Left lung (tissue), 10 donors: Measurements from ENCODE around the gene YAE1. TPM values are rescaled to one million over a fixed set of nuclear protein-coding genes. Genes with fewer than 3 reads are reported as not detected.

Experiments used
- ATAC-seq: fragments of 200-7000 bp; cut with Tn5 transposase; one replicate; pipeline ENCODE4 v1.9.1; 2020; ENCODE audit warnings: moderate library complexity
- DNase-seq, 4 donors: peaks; one replicate each; pipeline ENCODE4 v3.0.0-alpha.2; 2013 to 2020
- H3K27ac ChIP-seq, 2 donors: fragments of 200-600 bp; sonication (generic) in 1 of 2; one replicate each; pipeline versions ENCODE4 v1.5.0 to v1.8.0; 2020 to 2021
- H3K27me3 ChIP-seq, 2 donors: fragments of 200-600 bp; sonication (generic) in 1 of 2; one replicate each; pipeline versions ENCODE4 v1.5.0 to v1.8.0; 2020 to 2021
- H3K36me3 ChIP-seq, 2 donors: fragments of 200-600 bp; sonication (generic) in 1 of 2; one replicate each; pipeline versions ENCODE4 v1.5.0 to v1.8.0; 2020 to 2021
- H3K4me1 ChIP-seq, 2 donors: fragments of 200-600 bp; one replicate each; pipeline ENCODE4 v1.8.0; 2021
- H3K4me3 ChIP-seq, 2 donors: fragments of 200-600 bp; sonication (generic) in 1 of 2; one replicate each; pipeline versions ENCODE4 v1.5.0 to v1.8.0; 2020 to 2021; ENCODE audit warnings: mild to moderate bottlenecking in 1 of 2
- H3K9me3 ChIP-seq, 2 donors: fragments of 200-600 bp; sonication (generic) in 1 of 2; one replicate each; pipeline versions ENCODE4 v1.5.0 to v1.8.0; 2020 to 2021
- intact Hi-C, 2 donors: fragments of 100-400 bp; cut with DNase I; formaldehyde crosslinking; loops; one replicate each; pipeline versions ENCODE4 v1.11.2 to v1.14.2; 2022
- polyA plus RNA-seq, 6 donors: library from polyadenylated mRNA; unstranded; fragments of 120-200 nt; gene quantifications; one replicate each; pipeline ENCODE4 v1.2.1, GENCODE V29; 2013; ENCODE audit not compliant: insufficient read length in 6 of 6
- total RNA-seq, 2 donors: library from RNA; stranded (reverse); fragmentation: NEBNext Ultra II Directional; extraction: Animal tissue kit (Norgen Biotek cat#: 25700); gene quantifications; one replicate each; pipeline ENCODE4 v1.2.1, GENCODE V29; 2021
- TF ChIP-seq, protein P1 (sequence below), 2 donors: fragments of 200-600 bp; sonication (generic) in 1 of 2; IDR thresholded peaks; one replicate each; pipeline versions ENCODE4 v1.5.0 to v1.8.0; 2021; ENCODE audit warnings: antibody characterized with exemption in 2 of 2
- donor health status: DM: no; HTN: yes; CAD: no.
- donor health status: DM: no; HTN: no; CAD: no.

The YAE1 gene
- total and polyA plus RNA-seq, 8 donors, result 16.8 to 62.4 (median 50.7) TPM

DNA sequence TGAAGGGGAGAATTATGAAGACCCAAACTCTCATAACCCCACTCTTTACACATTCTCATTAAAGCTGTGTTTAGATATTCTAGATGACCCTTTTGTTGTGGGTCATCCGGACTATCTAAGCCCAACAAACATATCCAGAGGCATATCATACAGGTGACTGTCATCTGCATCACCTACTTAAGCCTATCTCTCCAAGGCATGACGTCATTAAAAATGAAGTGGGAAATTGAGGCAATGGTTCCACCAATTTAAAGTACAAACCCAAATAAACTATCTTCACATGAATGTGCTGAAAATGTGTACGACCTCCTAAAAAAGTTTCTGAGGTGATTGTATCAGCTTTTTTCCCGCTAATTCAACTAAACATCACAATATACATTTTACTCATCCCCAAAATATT is 52.7 kb downstream of the YAE1 start:
- H3K36me3 ChIP-seq, result no peaks in the 10 kb centered on the region
- intact Hi-C loops, result no loop called here
- no peak overlapping the region for H3K4me3 ChIP-seq
- no peak overlapping the region for H3K27ac ChIP-seq
- TF ChIP-seq, protein P1, sequence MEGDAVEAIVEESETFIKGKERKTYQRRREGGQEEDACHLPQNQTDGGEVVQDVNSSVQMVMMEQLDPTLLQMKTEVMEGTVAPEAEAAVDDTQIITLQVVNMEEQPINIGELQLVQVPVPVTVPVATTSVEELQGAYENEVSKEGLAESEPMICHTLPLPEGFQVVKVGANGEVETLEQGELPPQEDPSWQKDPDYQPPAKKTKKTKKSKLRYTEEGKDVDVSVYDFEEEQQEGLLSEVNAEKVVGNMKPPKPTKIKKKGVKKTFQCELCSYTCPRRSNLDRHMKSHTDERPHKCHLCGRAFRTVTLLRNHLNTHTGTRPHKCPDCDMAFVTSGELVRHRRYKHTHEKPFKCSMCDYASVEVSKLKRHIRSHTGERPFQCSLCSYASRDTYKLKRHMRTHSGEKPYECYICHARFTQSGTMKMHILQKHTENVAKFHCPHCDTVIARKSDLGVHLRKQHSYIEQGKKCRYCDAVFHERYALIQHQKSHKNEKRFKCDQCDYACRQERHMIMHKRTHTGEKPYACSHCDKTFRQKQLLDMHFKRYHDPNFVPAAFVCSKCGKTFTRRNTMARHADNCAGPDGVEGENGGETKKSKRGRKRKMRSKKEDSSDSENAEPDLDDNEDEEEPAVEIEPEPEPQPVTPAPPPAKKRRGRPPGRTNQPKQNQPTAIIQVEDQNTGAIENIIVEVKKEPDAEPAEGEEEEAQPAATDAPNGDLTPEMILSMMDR (IDR thresholded peaks at IDR 0.05), result no peak
- no peaks in the 10 kb centered on the region for H3K9me3 ChIP-seq
- H3K27me3 ChIP-seq, result no peaks in the 10 kb centered on the region
- H3K4me1 ChIP-seq, result peaks cover 0 to 21% of the 10 kb centered on the region in 2 donors
- ATAC-seq, result no peak
- DNase-seq, result no peak

DNA sequence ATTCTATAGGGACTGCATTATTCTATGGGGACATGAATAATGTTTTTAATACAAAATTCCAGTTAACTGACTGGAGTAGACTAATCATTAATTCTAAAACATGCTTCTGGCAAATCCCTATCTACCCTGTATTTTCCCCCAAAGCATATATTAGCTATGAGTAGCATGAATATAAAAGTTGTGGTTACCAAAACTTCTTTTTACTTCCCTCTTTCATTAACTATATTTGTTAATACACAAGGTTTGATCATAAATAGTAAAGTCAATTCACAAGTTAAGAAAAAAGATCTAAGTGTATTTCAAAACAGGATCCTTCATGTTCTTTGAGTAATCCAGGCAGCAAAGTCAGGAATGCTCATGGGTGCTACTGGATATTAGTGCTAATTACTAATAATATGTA is 54.3 kb downstream of the YAE1 start:
- DNase-seq, result no peak
- H3K9me3 ChIP-seq, result no peaks in the 10 kb centered on the region
- no peaks in the 10 kb centered on the region for H3K36me3 ChIP-seq
- no peak overlapping the region for H3K4me3 ChIP-seq
- H3K4me1 ChIP-seq, result peaks cover 3 to 36% of the 10 kb centered on the region in 2 donors
- ATAC-seq, result no peak
- intact Hi-C loops, result no loop called here
- TF ChIP-seq, protein P1 (IDR thresholded peaks at IDR 0.05), result no peak
- no peak overlapping the region for H3K27ac ChIP-seq
- H3K27me3 ChIP-seq, result no peaks in the 10 kb centered on the region

GRCh38 chr7:39621261-39621660 is 55.1 kb downstream of the YAE1 start:
- H3K36me3 ChIP-seq, result no peaks in the 10 kb centered on the region
- no peak overlapping the region for H3K4me3 ChIP-seq
- no peak for DNase-seq
- intact Hi-C loops, result no loop called here
- ATAC-seq, result no peak
- TF ChIP-seq, protein P1 (IDR thresholded peaks at IDR 0.05), result no peak
- no peaks in the 10 kb centered on the region for H3K9me3 ChIP-seq
- peaks cover 10 to 44% of the 10 kb centered on the region in 2 donors for H3K4me1 ChIP-seq
- H3K27me3 ChIP-seq, result no peaks in the 10 kb centered on the region
- H3K27ac ChIP-seq, result peak overlapping the region in 1 of 2 donors; percentile 31

DNA sequence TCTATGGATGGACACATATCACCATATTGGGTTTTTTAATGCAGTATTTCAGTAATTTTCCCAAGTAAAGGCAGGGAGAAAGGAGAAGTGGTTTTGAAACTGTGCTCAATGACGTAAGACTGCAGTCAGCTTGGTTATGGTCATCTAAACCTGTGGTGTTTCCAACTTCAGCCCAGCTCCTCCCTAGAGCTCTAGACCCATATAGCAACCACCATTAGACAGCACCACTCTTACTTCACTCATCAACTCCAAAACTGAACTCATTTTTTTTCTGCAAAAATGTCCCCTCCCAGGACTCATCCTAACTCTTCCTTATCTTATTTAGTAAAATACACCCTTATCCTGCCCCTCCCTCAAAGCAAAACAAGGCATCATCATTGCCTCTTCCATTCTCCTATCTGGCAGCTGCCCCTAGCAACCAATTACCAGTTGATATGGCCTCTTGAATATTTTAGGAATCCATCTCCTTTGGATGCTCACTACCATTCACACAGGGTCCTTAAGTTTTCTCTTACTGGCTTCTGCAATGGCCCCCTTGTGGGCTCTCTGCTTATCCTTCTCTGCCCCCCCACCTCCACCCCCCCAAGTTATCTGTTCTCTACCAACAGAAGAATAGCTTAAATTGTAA is 55.7 kb downstream of the YAE1 start:
- H3K4me1 ChIP-seq, result peaks cover 14 to 46% of the 10 kb centered on the region in 2 donors
- H3K27me3 ChIP-seq, result no peaks in the 10 kb centered on the region
- DNase-seq (no peak), ATAC-seq (no peak)
- peak overlapping the region in 1 of 2 donors; percentile 91 for H3K4me3 ChIP-seq
- peak overlapping the region in 1 of 2 donors; percentile 31 for H3K27ac ChIP-seq
- intact Hi-C loops, result no loop called here
- no peaks in the 10 kb centered on the region for H3K36me3 ChIP-seq
- no peaks in the 10 kb centered on the region for H3K9me3 ChIP-seq
- TF ChIP-seq, protein P1 (IDR thresholded peaks at IDR 0.05), result no peak

Other genes starting within 250 kb of the YAE1 start
- 10 to 100 TPM; 45.8 to 46.6 TPM for gene RALA, start 57.2 kb downstream of the YAE1 start, total RNA-seq
- gene RALA, start 57.2 kb downstream of the YAE1 start, polyA plus RNA-seq, result 100 to 1,000 TPM in 1 of 6 donors, 10 to 100 TPM in 5; 77.7 to 114 (median 93.5) TPM